Coronary artery (tissue), 2 donors: Measurements from ENCODE around the gene SMIM35.

Experiments used
- DNase-seq: peaks from one replicate; pipeline ENCODE4 v3.0.0-alpha.2; 2017; ENCODE audit warnings: low spot score
- H3K27ac ChIP-seq, 2 donors: fragments of 200-600 bp; sonication (generic); one replicate each; pipeline ENCODE4 v1.5.1; 2016 to 2019
- H3K4me3 ChIP-seq: fragments of 200-600 bp; sonication (generic); 2 replicates; pipeline ENCODE4 v1.5.1; 2016; ENCODE audit warnings: mild to moderate bottlenecking, moderate library complexity
- TF ChIP-seq, protein P1 (sequence below): fragments of 200-600 bp; sonication (generic); IDR thresholded peaks from one replicate; pipeline ENCODE4 v1.5.1; 2019; ENCODE audit warnings: antibody characterized with exemption

The SMIM35 gene

DNA sequence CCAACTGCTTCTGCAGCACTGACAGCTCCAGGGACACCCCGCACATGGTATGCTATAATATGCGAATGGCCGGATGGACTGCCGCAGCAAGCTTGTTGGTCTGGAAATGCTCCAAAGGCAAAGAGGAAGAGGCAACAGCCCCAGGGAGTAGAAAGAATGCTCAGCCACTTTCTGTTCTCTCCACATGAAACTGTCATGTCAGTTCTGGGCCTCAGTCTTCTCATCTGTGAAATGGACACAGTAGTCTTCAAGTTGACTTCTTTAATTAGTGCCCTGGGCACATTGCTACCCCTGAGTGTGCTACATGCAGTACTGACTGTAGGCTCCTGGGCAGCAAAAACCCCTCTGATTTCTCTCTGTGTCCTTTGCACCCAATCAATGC lies 80.6 kb downstream of the SMIM35 start:
- Histone ChIP-seq H3K27ac (peak overlapping the region in 1 of 2 donors; percentile 21), H3K4me3 (no peak overlapping the region)
- TF ChIP-seq, protein P1, sequence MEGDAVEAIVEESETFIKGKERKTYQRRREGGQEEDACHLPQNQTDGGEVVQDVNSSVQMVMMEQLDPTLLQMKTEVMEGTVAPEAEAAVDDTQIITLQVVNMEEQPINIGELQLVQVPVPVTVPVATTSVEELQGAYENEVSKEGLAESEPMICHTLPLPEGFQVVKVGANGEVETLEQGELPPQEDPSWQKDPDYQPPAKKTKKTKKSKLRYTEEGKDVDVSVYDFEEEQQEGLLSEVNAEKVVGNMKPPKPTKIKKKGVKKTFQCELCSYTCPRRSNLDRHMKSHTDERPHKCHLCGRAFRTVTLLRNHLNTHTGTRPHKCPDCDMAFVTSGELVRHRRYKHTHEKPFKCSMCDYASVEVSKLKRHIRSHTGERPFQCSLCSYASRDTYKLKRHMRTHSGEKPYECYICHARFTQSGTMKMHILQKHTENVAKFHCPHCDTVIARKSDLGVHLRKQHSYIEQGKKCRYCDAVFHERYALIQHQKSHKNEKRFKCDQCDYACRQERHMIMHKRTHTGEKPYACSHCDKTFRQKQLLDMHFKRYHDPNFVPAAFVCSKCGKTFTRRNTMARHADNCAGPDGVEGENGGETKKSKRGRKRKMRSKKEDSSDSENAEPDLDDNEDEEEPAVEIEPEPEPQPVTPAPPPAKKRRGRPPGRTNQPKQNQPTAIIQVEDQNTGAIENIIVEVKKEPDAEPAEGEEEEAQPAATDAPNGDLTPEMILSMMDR, result no peak
- no peak for DNase-seq

- H3K4me3 ChIP-seq, result no peak overlapping the region
- no peak for DNase-seq
- TF ChIP-seq, protein P1, result no peak
- H3K27ac ChIP-seq, result peak overlapping the region in 1 of 2 donors; percentile 21
These were observed 81.3 kb downstream of the SMIM35 start for GRCh38 chr11:118005224-118006152.

DNA sequence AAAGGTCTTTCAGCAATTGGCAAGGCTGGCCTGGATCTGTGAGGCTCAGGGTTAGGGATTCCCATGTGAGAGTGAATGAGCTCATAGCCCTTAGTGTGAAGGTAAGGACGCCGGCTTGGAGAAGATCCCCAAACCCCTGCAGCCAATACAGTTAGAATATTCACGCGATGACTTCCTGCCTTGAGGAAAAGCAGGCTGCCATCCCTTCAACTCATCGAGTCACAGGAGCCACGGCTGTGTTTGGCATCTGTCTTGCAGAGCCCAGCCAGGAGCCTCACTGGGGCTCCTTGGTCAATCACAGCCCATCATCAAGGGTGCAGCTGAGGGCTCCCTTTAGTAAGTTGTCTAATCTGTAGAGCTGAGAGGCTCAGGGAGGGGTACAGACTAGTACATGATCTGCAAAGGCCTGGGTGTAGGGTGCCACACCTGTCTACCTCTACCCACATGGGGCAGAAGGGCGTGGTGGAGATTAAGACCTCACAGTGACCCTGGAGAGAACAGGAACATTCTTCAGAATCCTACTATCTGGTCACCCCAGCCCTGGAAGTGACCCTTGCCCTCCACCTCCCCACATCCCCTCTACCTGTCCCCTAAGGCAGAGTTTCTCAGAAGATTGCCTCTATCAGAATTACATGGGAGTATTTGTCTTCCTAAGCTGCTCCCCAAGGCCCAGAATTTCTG lies 82.1 kb downstream of the SMIM35 start:
- Histone ChIP-seq H3K27ac (no peak overlapping the region), H3K4me3 (no peak overlapping the region)
- no peak for DNase-seq
- TF ChIP-seq, protein P1, result no peak

GRCh38 chr11:118003456-118003855 lies 83.3 kb downstream of the SMIM35 start:
- no peak for DNase-seq
- TF ChIP-seq, protein P1, result no peak
- H3K27ac ChIP-seq, result peak overlapping the region in 1 of 2 donors; percentile 74
- no peak overlapping the region for H3K4me3 ChIP-seq

GRCh38 chr11:118002541-118003423 lies 84.0 kb downstream of the SMIM35 start:
- Histone ChIP-seq H3K27ac (peak overlapping the region in 1 of 2 donors; percentile 74), H3K4me3 (no peak overlapping the region)
- no peak for DNase-seq
- TF ChIP-seq, protein P1, result no peak

DNA sequence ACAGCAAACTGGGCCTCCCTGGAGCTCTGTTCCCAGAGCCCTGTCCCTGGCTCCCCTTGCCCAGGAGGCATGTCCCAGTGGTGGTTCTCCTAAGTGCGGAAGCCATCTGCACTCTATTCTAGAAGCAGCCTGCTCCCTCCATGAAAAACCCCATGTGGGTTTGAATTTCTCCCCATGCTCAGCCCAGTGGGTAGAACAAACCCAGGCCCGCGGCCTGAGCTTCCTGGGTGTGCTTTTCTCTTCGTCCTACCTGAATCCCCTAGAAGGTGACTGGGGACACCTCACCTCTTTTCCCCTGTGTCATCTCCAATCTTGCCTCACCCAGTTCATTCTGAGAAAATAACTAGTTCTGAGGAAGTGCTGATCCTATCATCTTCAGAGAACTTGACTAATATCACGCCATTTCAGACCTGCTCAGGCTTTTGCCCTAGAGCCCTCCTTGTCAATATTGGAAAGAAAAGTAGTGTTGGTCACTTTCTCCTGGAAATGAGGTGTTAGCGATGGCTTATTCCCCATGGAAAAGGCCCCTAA lies 84.7 kb downstream of the SMIM35 start:
- DNase-seq, result no peak
- no peak overlapping the region for H3K4me3 ChIP-seq
- H3K27ac ChIP-seq, result peak overlapping the region in 1 of 2 donors; percentile 74
- TF ChIP-seq, protein P1, result no peak
